Muscle layer of duodenum (tissue), 2 donors: Measurements from ENCODE around the gene SPACA9.

ENCODE experiments used
- H3K27ac ChIP-seq: one replicate; pipeline ENCODE4 v1.7.0; 2013; ENCODE audit warnings: mild to moderate bottlenecking, low read length
- H3K27me3 ChIP-seq: one replicate; pipeline ENCODE4 v1.7.0; 2013; ENCODE audit warnings: low read depth, mild to moderate bottlenecking, control low read depth, low read length
- H3K36me3 ChIP-seq, 2 donors: one replicate each; pipeline ENCODE4 v1.7.0; 2013; ENCODE audit warnings: low read length in 2 of 2, control low read depth in 1 of 2, mild to moderate bottlenecking in 1 of 2; ENCODE audit not compliant: insufficient read depth in 2 of 2, control insufficient read depth in 1 of 2
- H3K4me1 ChIP-seq, 2 donors: one replicate each; pipeline ENCODE4 v1.7.0; 2013; ENCODE audit warnings: low read length in 2 of 2, mild to moderate bottlenecking in 2 of 2, control low read depth in 1 of 2, moderate library complexity in 1 of 2; ENCODE audit not compliant: insufficient read depth in 2 of 2, control insufficient read depth in 1 of 2
- H3K4me3 ChIP-seq, 2 donors: one replicate each; pipeline ENCODE4 v1.7.0; 2013; ENCODE audit warnings: low read length in 2 of 2, low read depth in 1 of 2, mild to moderate bottlenecking in 1 of 2
- H3K9me3 ChIP-seq, 2 donors: one replicate each; pipeline ENCODE4 v1.7.0; 2013; ENCODE audit warnings: low read length in 2 of 2, control low read depth in 1 of 2, mild to moderate bottlenecking in 1 of 2; ENCODE audit not compliant: control insufficient read depth in 1 of 2
- donor health status: healthy.

Gene SPACA9

DNA sequence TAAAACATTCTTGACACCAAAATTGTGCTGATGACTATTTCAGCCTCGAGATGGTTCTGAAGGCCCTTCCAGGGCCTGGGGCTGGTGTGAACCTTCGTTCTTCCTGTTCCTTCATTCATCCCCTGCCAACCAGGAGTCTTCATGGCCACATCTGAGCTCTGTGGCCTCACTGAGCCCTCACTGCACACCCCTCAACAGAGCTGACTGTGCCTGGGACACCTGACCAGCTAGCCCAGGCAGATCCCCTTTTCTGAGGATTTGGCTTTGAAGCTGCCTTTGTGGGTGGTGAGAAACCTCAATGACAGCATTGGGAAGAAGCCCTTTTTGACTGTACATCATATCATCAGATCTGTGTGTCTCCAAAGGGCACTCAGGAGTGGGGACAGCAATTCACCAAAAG lies 14.4 kb upstream of the SPACA9 start:
- Histone ChIP-seq H3K4me1 (no peaks in the 10 kb centered on the region), H3K27me3 (no peaks in the 10 kb centered on the region), H3K4me3 (no peak overlapping the region), H3K27ac (no peak overlapping the region), H3K36me3 (no peaks in the 10 kb centered on the region), H3K9me3 (no peaks in the 10 kb centered on the region)

- H3K36me3 ChIP-seq, result no peaks in the 10 kb centered on the region
- no peaks in the 10 kb centered on the region for H3K4me1 ChIP-seq
- no peak overlapping the region for H3K27ac ChIP-seq
- H3K4me3 ChIP-seq, result no peak overlapping the region
- H3K9me3 ChIP-seq, result no peaks in the 10 kb centered on the region
- H3K27me3 ChIP-seq, result no peaks in the 10 kb centered on the region
Measured at GRCh38 chr9:132864691-132865090, 14.0 kb upstream of the SPACA9 start.

GRCh38 chr9:132866898-132867297 lies 11.8 kb upstream of the SPACA9 start:
- Histone ChIP-seq H3K4me1 (peaks cover 3 to 16% of the 10 kb centered on the region in 2 donors), H3K4me3 (no peak overlapping the region), H3K36me3 (no peaks in the 10 kb centered on the region), H3K27me3 (no peaks in the 10 kb centered on the region), H3K9me3 (no peaks in the 10 kb centered on the region), H3K27ac (no peak overlapping the region)

DNA sequence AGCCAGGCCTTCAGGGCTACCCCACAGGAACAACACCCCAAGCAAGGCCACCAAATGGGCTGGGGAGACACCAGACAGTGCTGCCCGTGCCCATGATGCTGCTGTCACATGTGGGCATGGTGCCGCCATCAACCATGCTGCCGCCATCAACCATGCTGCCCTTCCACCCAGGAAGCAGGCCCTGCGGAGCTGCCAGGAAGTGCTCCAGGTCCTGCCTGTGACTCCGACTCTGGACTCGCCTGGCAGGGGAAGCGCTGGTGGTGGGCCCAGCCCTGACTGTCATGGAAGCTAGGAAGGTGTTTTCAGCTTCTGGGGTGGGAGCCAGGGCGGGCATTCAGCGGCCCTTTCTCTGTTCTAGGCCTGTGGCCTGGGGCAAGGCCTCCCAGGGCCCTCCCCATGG lies 9.4 kb upstream of the SPACA9 start:
- Histone ChIP-seq H3K27me3 (no peaks in the 10 kb centered on the region), H3K36me3 (no peaks in the 10 kb centered on the region)

GRCh38 chr9:132873403-132873802 lies 5.3 kb upstream of the SPACA9 start:
- Histone ChIP-seq H3K27ac (no peak overlapping the region), H3K27me3 (no peaks in the 10 kb centered on the region)

More for the DNA sequence above, 9.4 kb upstream of the SPACA9 start:
- no peak overlapping the region for H3K4me3 ChIP-seq
- peaks cover 3 to 17% of the 10 kb centered on the region in 2 donors for H3K4me1 ChIP-seq
- no peaks in the 10 kb centered on the region for H3K9me3 ChIP-seq
- H3K27ac ChIP-seq, result no peak overlapping the region

DNA sequence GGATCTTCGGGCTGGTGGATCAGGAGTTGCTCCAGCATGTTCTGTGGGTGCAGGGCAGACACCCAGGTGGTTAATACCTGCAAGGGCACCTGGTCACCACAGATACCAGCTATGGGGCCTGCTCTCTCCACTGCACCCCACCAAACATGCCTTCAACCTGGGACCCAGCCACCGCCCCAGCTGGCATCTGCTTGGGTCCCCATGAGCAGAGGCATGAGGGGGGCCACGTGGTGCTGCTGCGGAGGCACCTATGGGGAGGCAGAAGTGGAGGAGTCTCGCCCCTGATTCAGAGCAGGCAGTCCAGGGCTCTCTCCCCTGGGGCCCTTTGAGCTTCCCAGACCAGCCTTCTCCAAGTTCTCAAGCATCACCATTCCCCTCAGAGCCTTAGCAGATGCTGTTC lies 3.5 kb upstream of the SPACA9 start:
- Histone ChIP-seq H3K4me1 (peaks cover 3 to 32% of the 10 kb centered on the region in 2 donors), H3K27me3 (no peaks in the 10 kb centered on the region), H3K9me3 (no peaks in the 10 kb centered on the region), H3K4me3 (no peak overlapping the region), H3K36me3 (no peaks in the 10 kb centered on the region), H3K27ac (no peak overlapping the region)

More at GRCh38 chr9:132873403-132873802, 5.3 kb upstream of the SPACA9 start:
- Histone ChIP-seq H3K4me3 (no peak overlapping the region), H3K36me3 (no peaks in the 10 kb centered on the region), H3K4me1 (peaks cover 3 to 23% of the 10 kb centered on the region in 2 donors), H3K9me3 (no peaks in the 10 kb centered on the region)

- peaks cover 0 to 16% of the 10 kb centered on the region in 2 donors for H3K4me1 ChIP-seq
- no peaks in the 10 kb centered on the region for H3K36me3 ChIP-seq
- no peak overlapping the region for H3K27ac ChIP-seq
- no peak overlapping the region for H3K4me3 ChIP-seq
- H3K27me3 ChIP-seq, result no peaks in the 10 kb centered on the region
- no peaks in the 10 kb centered on the region for H3K9me3 ChIP-seq
Measured at GRCh38 chr9:132876849-132877248, 1.8 kb upstream of the SPACA9 start.

GRCh38 chr9:132877458-132877823 lies 1.3 kb upstream of the SPACA9 start:
- Histone ChIP-seq H3K4me3 (peak overlapping the region; percentile 87 to 94), H3K4me1 (peaks cover 0 to 15% of the 10 kb centered on the region in 2 donors), H3K9me3 (no peaks in the 10 kb centered on the region), H3K36me3 (no peaks in the 10 kb centered on the region), H3K27ac (no peak overlapping the region), H3K27me3 (no peaks in the 10 kb centered on the region)

- Histone ChIP-seq H3K9me3 (no peaks in the 10 kb centered on the region), H3K27me3 (no peaks in the 10 kb centered on the region), H3K27ac (peak within 1 kb of the TSS; percentile 82), H3K4me3 (peak within 1 kb of the TSS; percentile 87 to 94), H3K36me3 (no peaks in the 10 kb centered on the region), H3K4me1 (peaks cover 0 to 15% of the 10 kb centered on the region in 2 donors)
Measured at GRCh38 chr9:132877824-132878694, 639 bp upstream of the SPACA9 start, which contains the start of gene AK8. TSS of gene AK8 (minus strand) at chr9:132878284. CDS start at chr9:132878255, 29 bp downstream.

- Histone ChIP-seq H3K4me3 (peak overlapping the region; percentile 87 to 94), H3K4me1 (peaks cover 0 to 15% of the 10 kb centered on the region in 2 donors), H3K36me3 (peaks cover 0 to 9% of the 10 kb centered on the region in 2 donors), H3K27me3 (no peaks in the 10 kb centered on the region), H3K27ac (no peak overlapping the region), H3K9me3 (no peaks in the 10 kb centered on the region)
Measured at GRCh38 chr9:132879457-132880323, 992 bp downstream of the SPACA9 start.

DNA sequence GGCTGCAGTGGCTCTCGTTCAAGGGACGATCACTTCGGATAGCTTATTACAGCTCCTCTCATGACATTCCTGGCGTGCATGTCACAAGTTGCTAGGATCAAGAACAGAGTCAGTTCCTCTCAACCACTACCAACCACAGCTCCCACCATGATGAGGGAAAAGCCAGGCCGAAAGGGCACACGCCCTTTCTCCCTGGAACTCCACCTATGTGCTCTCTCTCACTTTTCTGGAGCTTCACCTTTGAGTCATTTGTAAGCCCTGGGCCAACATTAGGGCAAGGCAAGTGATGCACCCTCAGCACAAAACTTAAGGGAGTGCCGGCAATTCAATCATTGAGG lies 1.6 kb downstream of the SPACA9 start:
- peaks cover 0 to 15% of the 10 kb centered on the region in 2 donors for H3K4me1 ChIP-seq
- H3K27me3 ChIP-seq, result no peaks in the 10 kb centered on the region
- no peak overlapping the region for H3K27ac ChIP-seq
- peaks cover 0 to 9% of the 10 kb centered on the region in 2 donors for H3K36me3 ChIP-seq
- H3K4me3 ChIP-seq, result no peak overlapping the region
- H3K9me3 ChIP-seq, result no peaks in the 10 kb centered on the region
